Inflammatory macrophage treated with lipopolysaccharide for 4 hours (primary cell): ENCODE results near the gene HOXD1.

Experiments used
- DNase-seq: peaks from one replicate; pipeline ENCODE4 v3.0.0-alpha.2; 2020

Gene HOXD1

GRCh38 chr2:176167398-176167797 lies 21.1 kb upstream of the HOXD1 start:
- DNase-seq: no peak

- DNase-seq: no peak
These were observed 19.3 kb upstream of the HOXD1 start for GRCh38 chr2:176169181-176169580.

- no peak for DNase-seq
These were observed 18.8 kb upstream of the HOXD1 start for GRCh38 chr2:176169711-176170110.

GRCh38 chr2:176170602-176171305 lies 17.7 kb upstream of the HOXD1 start:
- no peak for DNase-seq

GRCh38 chr2:176171351-176172006 lies 17.0 kb upstream of the HOXD1 start:
- no peak for DNase-seq

GRCh38 chr2:176172007-176172894 lies 16.2 kb upstream of the HOXD1 start:
- DNase-seq: no peak

- DNase-seq: no peak
These were observed 15.4 kb upstream of the HOXD1 start for GRCh38 chr2:176172895-176173566.

GRCh38 chr2:176173567-176174381 lies 14.7 kb upstream of the HOXD1 start:
- no peak for DNase-seq

GRCh38 chr2:176174382-176174823 lies 14.1 kb upstream of the HOXD1 start:
- DNase-seq: no peak

GRCh38 chr2:176174824-176175708 lies 13.4 kb upstream of the HOXD1 start:
- no peak for DNase-seq

GRCh38 chr2:176175709-176176607 lies 12.5 kb upstream of the HOXD1 start:
- DNase-seq: no peak

GRCh38 chr2:176177580-176178037 lies 10.9 kb upstream of the HOXD1 start:
- no peak for DNase-seq

- DNase-seq: no peak
These were observed 10.3 kb upstream of the HOXD1 start for GRCh38 chr2:176178038-176178756.

- no peak for DNase-seq
These were observed 9.6 kb upstream of the HOXD1 start for GRCh38 chr2:176178757-176179295.

GRCh38 chr2:176181551-176181950 lies 6.9 kb upstream of the HOXD1 start:
- no peak for DNase-seq

GRCh38 chr2:176182671-176183070 lies 5.8 kb upstream of the HOXD1 start:
- no peak for DNase-seq

GRCh38 chr2:176184749-176185148 lies 3.7 kb upstream of the HOXD1 start:
- no peak for DNase-seq

GRCh38 chr2:176186024-176186423 lies 2.4 kb upstream of the HOXD1 start:
- DNase-seq: no peak
